ENCODE results near the gene PRPF6. TPM values are rescaled to one million over a fixed set of nuclear protein-coding genes. Genes with fewer than 3 reads are reported as not detected.

Gene PRPF6
- polyA plus RNA-seq, 1 donor from 2014 or later = 91.9 TPM

DNA sequence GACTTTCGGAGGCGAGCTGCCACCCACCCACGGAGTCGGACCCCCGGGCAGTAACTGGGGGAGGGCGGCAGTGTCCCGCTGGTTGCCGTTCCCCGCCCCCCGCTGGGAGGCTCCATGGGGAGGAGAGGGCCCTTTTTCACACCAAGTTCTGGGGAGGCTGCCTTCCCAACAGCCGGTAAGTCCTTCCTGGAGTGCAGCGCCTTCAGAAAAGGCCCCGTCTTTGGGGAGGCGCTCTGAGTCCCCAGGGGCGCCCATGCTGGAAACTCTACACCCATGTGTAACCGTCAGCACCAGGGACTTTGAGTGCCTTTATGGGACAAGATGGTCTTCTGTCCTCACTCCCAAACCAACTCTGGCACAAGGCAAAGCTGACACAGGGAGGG, 68.9 kb downstream of the PRPF6 start:
- Histone ChIP-seq H3K79me2 (replicated peaks; ENCODE audit: insufficient read depth, low read length) (no peaks in the 10 kb centered on the region), H3K27ac (ENCODE audit: low read length) (no peak overlapping the region), H3K4me2 (ENCODE audit: low read length) (no peak overlapping the region), H3F3A (ENCODE audit: insufficient read depth, low read length, poor library complexity, severe bottlenecking) (no peaks in the 10 kb centered on the region), H3K27me3 (ENCODE audit: insufficient read depth, low read depth, low read length) (peaks cover 69% of the 10 kb centered on the region), H3K9me3 (ENCODE audit: low read length) (no peaks in the 10 kb centered on the region), H3K9ac (ENCODE audit: low read length) (no peak overlapping the region), H4K20me1 (ENCODE audit: insufficient read depth) (no peaks in the 10 kb centered on the region), H3K9me2 (ENCODE audit: insufficient read depth, low read length) (no peaks in the 10 kb centered on the region), H3K4me3 (ENCODE audit: low read length) (peak overlapping the region; percentile 39), H3K36me3 (ENCODE audit: insufficient read depth, low read length) (no peaks in the 10 kb centered on the region), H2AFZ (ENCODE audit: low read depth, low read length) (no peak overlapping the region)
- TF ChIP-seq, protein P1, sequence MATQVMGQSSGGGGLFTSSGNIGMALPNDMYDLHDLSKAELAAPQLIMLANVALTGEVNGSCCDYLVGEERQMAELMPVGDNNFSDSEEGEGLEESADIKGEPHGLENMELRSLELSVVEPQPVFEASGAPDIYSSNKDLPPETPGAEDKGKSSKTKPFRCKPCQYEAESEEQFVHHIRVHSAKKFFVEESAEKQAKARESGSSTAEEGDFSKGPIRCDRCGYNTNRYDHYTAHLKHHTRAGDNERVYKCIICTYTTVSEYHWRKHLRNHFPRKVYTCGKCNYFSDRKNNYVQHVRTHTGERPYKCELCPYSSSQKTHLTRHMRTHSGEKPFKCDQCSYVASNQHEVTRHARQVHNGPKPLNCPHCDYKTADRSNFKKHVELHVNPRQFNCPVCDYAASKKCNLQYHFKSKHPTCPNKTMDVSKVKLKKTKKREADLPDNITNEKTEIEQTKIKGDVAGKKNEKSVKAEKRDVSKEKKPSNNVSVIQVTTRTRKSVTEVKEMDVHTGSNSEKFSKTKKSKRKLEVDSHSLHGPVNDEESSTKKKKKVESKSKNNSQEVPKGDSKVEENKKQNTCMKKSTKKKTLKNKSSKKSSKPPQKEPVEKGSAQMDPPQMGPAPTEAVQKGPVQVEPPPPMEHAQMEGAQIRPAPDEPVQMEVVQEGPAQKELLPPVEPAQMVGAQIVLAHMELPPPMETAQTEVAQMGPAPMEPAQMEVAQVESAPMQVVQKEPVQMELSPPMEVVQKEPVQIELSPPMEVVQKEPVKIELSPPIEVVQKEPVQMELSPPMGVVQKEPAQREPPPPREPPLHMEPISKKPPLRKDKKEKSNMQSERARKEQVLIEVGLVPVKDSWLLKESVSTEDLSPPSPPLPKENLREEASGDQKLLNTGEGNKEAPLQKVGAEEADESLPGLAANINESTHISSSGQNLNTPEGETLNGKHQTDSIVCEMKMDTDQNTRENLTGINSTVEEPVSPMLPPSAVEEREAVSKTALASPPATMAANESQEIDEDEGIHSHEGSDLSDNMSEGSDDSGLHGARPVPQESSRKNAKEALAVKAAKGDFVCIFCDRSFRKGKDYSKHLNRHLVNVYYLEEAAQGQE (IDR thresholded peaks at IDR 0.05; ENCODE audit: borderline replicate concordance) = no peak
- no peak for TF ChIP-seq EZH2 (IDR thresholded peaks at IDR 0.05; ENCODE audit: borderline replicate concordance, insufficient read depth, low read length, poor library complexity, severe bottlenecking)
- no peak for TF ChIP-seq TAF1 (IDR thresholded peaks at IDR 0.05; ENCODE audit: low read depth)
- TF ChIP-seq POLR2AphosphoS5 (IDR thresholded peaks at IDR 0.05) = no peak
- TF ChIP-seq, protein P2, sequence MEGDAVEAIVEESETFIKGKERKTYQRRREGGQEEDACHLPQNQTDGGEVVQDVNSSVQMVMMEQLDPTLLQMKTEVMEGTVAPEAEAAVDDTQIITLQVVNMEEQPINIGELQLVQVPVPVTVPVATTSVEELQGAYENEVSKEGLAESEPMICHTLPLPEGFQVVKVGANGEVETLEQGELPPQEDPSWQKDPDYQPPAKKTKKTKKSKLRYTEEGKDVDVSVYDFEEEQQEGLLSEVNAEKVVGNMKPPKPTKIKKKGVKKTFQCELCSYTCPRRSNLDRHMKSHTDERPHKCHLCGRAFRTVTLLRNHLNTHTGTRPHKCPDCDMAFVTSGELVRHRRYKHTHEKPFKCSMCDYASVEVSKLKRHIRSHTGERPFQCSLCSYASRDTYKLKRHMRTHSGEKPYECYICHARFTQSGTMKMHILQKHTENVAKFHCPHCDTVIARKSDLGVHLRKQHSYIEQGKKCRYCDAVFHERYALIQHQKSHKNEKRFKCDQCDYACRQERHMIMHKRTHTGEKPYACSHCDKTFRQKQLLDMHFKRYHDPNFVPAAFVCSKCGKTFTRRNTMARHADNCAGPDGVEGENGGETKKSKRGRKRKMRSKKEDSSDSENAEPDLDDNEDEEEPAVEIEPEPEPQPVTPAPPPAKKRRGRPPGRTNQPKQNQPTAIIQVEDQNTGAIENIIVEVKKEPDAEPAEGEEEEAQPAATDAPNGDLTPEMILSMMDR (IDR thresholded peaks at IDR 0.05; ENCODE audit: poor library complexity, severe bottlenecking) = no peak

DNA sequence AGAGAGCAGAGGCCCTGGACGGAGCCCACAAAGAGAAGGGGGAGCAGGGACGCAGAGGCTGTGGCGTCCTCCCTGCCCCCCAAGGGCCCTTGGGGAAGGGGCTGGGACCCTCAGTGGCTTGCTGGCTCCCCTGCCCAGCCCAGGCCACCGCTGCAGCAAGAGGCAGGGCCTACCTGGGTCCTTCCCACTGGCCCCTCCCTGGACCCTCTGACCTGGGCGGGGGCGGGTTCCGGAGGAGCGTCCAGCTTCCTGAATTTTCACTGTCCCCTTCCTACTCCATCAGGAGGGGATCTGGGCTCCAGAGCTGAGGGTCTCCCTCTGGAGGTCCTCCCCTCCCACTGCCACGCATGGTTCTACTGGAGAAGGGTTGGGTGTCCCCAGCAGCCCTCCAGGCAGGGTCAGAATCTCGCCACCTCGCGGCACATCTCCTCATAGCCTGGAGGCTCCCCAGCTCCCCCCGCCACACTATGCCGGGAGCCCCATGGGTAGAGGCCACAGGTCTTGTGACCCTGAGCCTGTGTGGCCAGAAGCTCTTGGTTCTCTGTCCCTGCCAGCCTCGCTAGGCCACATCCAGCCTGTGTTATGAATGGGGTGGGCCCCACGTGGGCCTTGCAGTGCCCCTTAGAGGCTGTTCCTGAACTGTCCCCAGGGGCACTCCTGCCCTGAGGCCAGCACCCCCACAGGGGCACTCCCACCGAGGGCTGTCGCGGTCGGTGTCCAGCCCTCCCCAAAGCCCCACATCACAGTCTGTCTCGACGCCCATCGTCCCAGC, 69.5 kb downstream of the PRPF6 start:
- H3K27me3 ChIP-seq (ENCODE audit: insufficient read depth, low read depth, low read length) = peaks cover 63% of the 10 kb centered on the region
- no peak overlapping the region for H3K4me3 ChIP-seq (ENCODE audit: low read length)
- H3K9ac ChIP-seq (ENCODE audit: low read length) = no peak overlapping the region
- no peaks in the 10 kb centered on the region for H3K9me3 ChIP-seq (ENCODE audit: low read length)
- no peaks in the 10 kb centered on the region for H3K36me3 ChIP-seq (ENCODE audit: insufficient read depth, low read length)
- H2AFZ ChIP-seq (ENCODE audit: low read depth, low read length) = no peak overlapping the region
- no peaks in the 10 kb centered on the region for H3K9me2 ChIP-seq (ENCODE audit: insufficient read depth, low read length)
- H3F3A ChIP-seq (ENCODE audit: insufficient read depth, low read length, poor library complexity, severe bottlenecking) = no peaks in the 10 kb centered on the region
- no peak overlapping the region for H3K27ac ChIP-seq (ENCODE audit: low read length)
- H4K20me1 ChIP-seq (ENCODE audit: insufficient read depth) = no peaks in the 10 kb centered on the region
- TF ChIP-seq SMC3 (conservative IDR thresholded peaks at IDR 0.05; ENCODE audit: poor library complexity) (no peak), TAF1 (IDR thresholded peaks at IDR 0.05; ENCODE audit: low read depth) (no peak), POLR2AphosphoS5 (IDR thresholded peaks at IDR 0.05) (no peak), RAD21 (conservative IDR thresholded peaks at IDR 0.05) (no peak), EZH2 (IDR thresholded peaks at IDR 0.05; ENCODE audit: borderline replicate concordance, insufficient read depth, low read length, poor library complexity, severe bottlenecking) (no peak)
- TF ChIP-seq, protein P2 (IDR thresholded peaks at IDR 0.05; ENCODE audit: poor library complexity, severe bottlenecking) = no peak
- TF ChIP-seq, protein P1 (IDR thresholded peaks at IDR 0.05; ENCODE audit: borderline replicate concordance) = no peak
- no peak overlapping the region for H3K4me2 ChIP-seq (ENCODE audit: low read length)
- H3K79me2 ChIP-seq (replicated peaks; ENCODE audit: insufficient read depth, low read length) = no peaks in the 10 kb centered on the region
